Endothelial cell of umbilical vein (primary cell): ENCODE results near the gene AUH. TPM values are rescaled to one million over a fixed set of nuclear protein-coding genes. Genes with fewer than 3 reads are reported as not detected.

Experiments used
- BruUV-seq: library from RNA; stranded (reverse); fragments of 400-500 nt; replicated peaks from 2 replicates; lab custom pipeline; 2021; lab: Mats Ljungman, UMichigan
- CTCF ChIA-PET: fragments of 300-600, 350-600 bp; sonication (Branson Sonifier 250); formaldehyde crosslinking; loops from one replicate; lab custom pipeline; 2021; ENCODE audit warnings: antibody characterized with exemption, inconsistent platforms; lab: Charles Lee
- POLR2A ChIA-PET: fragments of 300-600, 350-600 bp; sonication (Branson Sonifier 250); formaldehyde crosslinking; loops from one replicate; lab custom pipeline; 2021; ENCODE audit warnings: antibody characterized with exemption, inconsistent platforms; lab: Charles Lee
- DNase-seq: peaks from one replicate; pipeline ENCODE4 v3.0.0-alpha.2; 2011; ENCODE audit warnings: low read depth, low spot score
- FAIRE-seq: peaks from 2 replicates; lab custom pipeline; 2011; peaks lifted over from hg19 to GRCh38; lab: Jason Lieb, UNC
- H2AFZ ChIP-seq: 2 replicates; pipeline ENCODE4 v1.6.0; 2012; ENCODE audit warnings: low read depth, low read length, control low read depth, inconsistent platforms
- H3K27ac ChIP-seq: 2 replicates; pipeline ENCODE4 v1.5.1; 2011; ENCODE audit warnings: low read depth, mild to moderate bottlenecking, control low read depth, low read length, moderate library complexity; ENCODE audit not compliant: insufficient read depth
- H3K27me3 ChIP-seq, 2 experiments: 2 replicates each; pipeline versions ENCODE4 v1.6.0 to v1.6.1; 2011; ENCODE audit warnings: low read length in 2 of 2, mixed read lengths in 1 of 2; ENCODE audit not compliant: control insufficient read depth in 2 of 2, insufficient read depth in 2 of 2
- H3K36me3 ChIP-seq, 2 experiments: 2 replicates in 1 of 2; 3 replicates in 1 of 2; pipeline ENCODE4 v1.5.1; 2011; ENCODE audit warnings: low read length in 2 of 2, mild to moderate bottlenecking in 1 of 2, moderate library complexity in 1 of 2; ENCODE audit not compliant: control insufficient read depth in 2 of 2, insufficient read depth in 2 of 2; ENCODE audit errors: extremely low read depth in 1 of 2
- H3K4me1 ChIP-seq: 3 replicates; pipeline ENCODE4 v1.5.1; 2011; ENCODE audit warnings: mild to moderate bottlenecking, low read length; ENCODE audit not compliant: control insufficient read depth, insufficient read depth; ENCODE audit errors: extremely low read depth
- H3K4me2 ChIP-seq: 2 replicates; pipeline ENCODE4 v1.6.1; 2011; ENCODE audit warnings: low read length, control low read depth, mixed read lengths; ENCODE audit not compliant: insufficient read depth
- H3K4me3 ChIP-seq, 3 experiments: fragments of 200-600 bp in 1 of 3; sonication (generic), shearing (Covaris generic) in 1 of 3; replicated peaks in 1 of 3; 2 replicates each; pipeline ENCODE4 v1.5.1; 2011 to 2016; ENCODE audit warnings: control low read depth in 3 of 3, low read length in 3 of 3, mild to moderate bottlenecking in 2 of 3, inconsistent platforms in 1 of 3, low read depth in 1 of 3, moderate library complexity in 1 of 3; ENCODE audit not compliant: insufficient read depth in 1 of 3
- H3K79me2 ChIP-seq: 2 replicates; pipeline ENCODE4 v1.6.0; 2012; ENCODE audit warnings: low read length, inconsistent platforms; ENCODE audit not compliant: control insufficient read depth, insufficient read depth
- H3K9ac ChIP-seq: replicated peaks from 2 replicates; pipeline ENCODE3; 2011; ENCODE audit warnings: low read length, control low read depth; ENCODE audit not compliant: insufficient read depth; ENCODE audit errors: extremely low read depth
- H3K9me1 ChIP-seq: replicated peaks from 3 replicates; pipeline ENCODE4 v1.6.0; 2011; ENCODE audit warnings: mild to moderate bottlenecking, low read length; ENCODE audit not compliant: control insufficient read depth, insufficient read depth; ENCODE audit errors: extremely low read depth
- H3K9me3 ChIP-seq: replicated peaks from 2 replicates; pipeline ENCODE4 v1.5.1; 2012; ENCODE audit warnings: low read length, inconsistent platforms; ENCODE audit not compliant: control insufficient read depth, insufficient read depth
- H4K20me1 ChIP-seq: replicated peaks from 2 replicates; pipeline ENCODE3; 2011; ENCODE audit warnings: mild to moderate bottlenecking, low read length; ENCODE audit not compliant: control insufficient read depth, insufficient read depth; ENCODE audit errors: extremely low read depth
- CTCF ChIP-seq, 2 donors: IDR thresholded peaks; 1 replicate in 1 of 2; 2 replicates in 1 of 2; pipeline ENCODE4 v1.5.1; 2011; ENCODE audit warnings: low read length in 2 of 2, mild to moderate bottlenecking in 2 of 2, moderate library complexity in 2 of 2, control low read depth in 1 of 2, inconsistent platforms in 1 of 2, low read depth in 1 of 2; ENCODE audit not compliant: insufficient read depth in 1 of 2; ENCODE audit errors: extremely low read depth in 1 of 2
- EZH2 ChIP-seq: IDR thresholded peaks from 2 replicates; pipeline ENCODE4 v1.6.1; 2012; ENCODE audit warnings: borderline replicate concordance, low read depth, mild to moderate bottlenecking, moderate library complexity, low read length, inconsistent platforms; ENCODE audit not compliant: severe bottlenecking
- FOS ChIP-seq: IDR thresholded peaks from 2 replicates; pipeline ENCODE4 v1.6.1; 2011; ENCODE audit warnings: mild to moderate bottlenecking, low read length, moderate library complexity, borderline replicate concordance; ENCODE audit not compliant: insufficient read depth
- GATA2 ChIP-seq: IDR thresholded peaks from 2 replicates; pipeline ENCODE4 v1.7.0; 2011; ENCODE audit warnings: low read depth, mild to moderate bottlenecking, moderate library complexity, mixed read lengths, low read length; ENCODE audit not compliant: insufficient read length, insufficient read depth
- JUN ChIP-seq: IDR thresholded peaks from 2 replicates; pipeline ENCODE4 v1.6.1; 2011; ENCODE audit warnings: borderline replicate concordance, low read depth; ENCODE audit not compliant: insufficient read length, insufficient read depth
- MAX ChIP-seq: IDR thresholded peaks from 2 replicates; pipeline ENCODE4 v1.6.1; 2011; ENCODE audit not compliant: insufficient read depth, insufficient read length
- MYC ChIP-seq: IDR thresholded peaks from one replicate; pipeline ENCODE4 v1.6.1; 2011; ENCODE audit warnings: mild to moderate bottlenecking, low read depth, low read length
- POLR2A ChIP-seq: IDR thresholded peaks from 2 replicates; pipeline ENCODE4 v1.6.1; 2012; ENCODE audit warnings: low read depth, mild to moderate bottlenecking, control low read depth, low read length
- POLR2AphosphoS5 ChIP-seq: IDR thresholded peaks from 2 replicates; pipeline ENCODE4 v1.6.1; 2012; ENCODE audit warnings: low read depth, mild to moderate bottlenecking, control low read depth, low read length, moderate library complexity; ENCODE audit not compliant: insufficient read depth
- dilution Hi-C: fragments of 300-500 bp; cut with MboI; formaldehyde crosslinking; loops from one replicate; pipeline ENCODE4 v1.15.0; 2019; ENCODE audit warnings: low sequenced_read_pairs; ENCODE audit not compliant: extremely low pct_ligation_motif_present
- intact Hi-C: fragments of 100-400 bp; cut with micrococcal nuclease; formaldehyde crosslinking; loops from one replicate; pipeline ENCODE4 v1.10.0; 2022
- polyA plus RNA-seq, 4 experiments: library from polyadenylated mRNA; depleted of rRNA in 3 of 4; stranded (reverse) in 3 of 4; unstranded in 1 of 4; fragments of >200 nt; gene quantifications; 2 replicates each; pipeline versions ENCODE4 v1.2.1 to v1.2.3, GENCODE V29; 2011 to 2012; ENCODE audit warnings: missing spikeins in 1 of 4
- total RNA-seq: library from RNA; stranded (reverse); gene quantifications from 2 replicates; pipeline ENCODE4 v1.2.3, GENCODE V29; 2021

AUH gene
- total and polyA plus RNA-seq, 2 donors (not counting 3 experiments of a cell fraction or from before 2014, with no cell fraction given) = 2.3 to 9.2 TPM

GRCh38 chr9:91364702-91365101 lies 3.0 kb upstream of the AUH start:
- dilution Hi-C loops (no loop called here), intact Hi-C loops (loop anchor here (5.0 kb wide), 1 partner anchor 1217 kb away; no protein-coding TSS in a partner anchor)
- FAIRE-seq (no peak), DNase-seq (no peak)
- H4K20me1 ChIP-seq = no peaks in the 10 kb centered on the region
- H3K9ac ChIP-seq = no peak overlapping the region
- H3K27me3 ChIP-seq = peaks cover 3 to 5% of the 10 kb centered on the region in 2 experiments
- POLR2A ChIA-PET = no interaction called here
- peaks cover 10% of the 10 kb centered on the region for H3K79me2 ChIP-seq
- BruUV-seq = no TSS peak
- peaks cover 15% of the 10 kb centered on the region for H3K4me1 ChIP-seq
- CTCF ChIA-PET = no interaction called here
- no peaks in the 10 kb centered on the region for H3K36me3 ChIP-seq
- H3K9me3 ChIP-seq = no peaks in the 10 kb centered on the region
- TF ChIP-seq POLR2A (no peak), EZH2 (no peak), CTCF (IDR thresholded peaks at IDR 0.05; ENCODE audit: extremely low read depth in 1 of 2, insufficient read depth in 1 of 2, low read depth in 1 of 2, low read length in 2 of 2) (no peak), MYC (no peak), JUN (no peak), MAX (no peak), POLR2AphosphoS5 (no peak), GATA2 (no peak), FOS (no peak)
- H3K4me3 ChIP-seq = no peak overlapping the region
- no peak overlapping the region for H2AFZ ChIP-seq
- H3K9me1 ChIP-seq = no peaks in the 10 kb centered on the region
- H3K27ac ChIP-seq = no peak overlapping the region
- no peak overlapping the region for H3K4me2 ChIP-seq
